Mesendoderm (in vitro differentiated cells): ENCODE measurements around the gene MACROD2.

ENCODE experiments used
- DNase-seq: peaks from one replicate; pipeline ENCODE4 v3.0.0; 2013
- H2AK5ac ChIP-seq: 2 replicates; pipeline ENCODE4 v1.6.1; 2013; ENCODE audit warnings: low read length, inconsistent platforms
- H2BK120ac ChIP-seq: 2 replicates; pipeline ENCODE4 v1.6.1; 2013; ENCODE audit warnings: low read depth, mild to moderate bottlenecking, low read length, moderate library complexity, mixed read lengths
- H2BK15ac ChIP-seq: replicated peaks from 2 replicates; pipeline ENCODE4 v1.6.1; 2013; ENCODE audit warnings: low read depth, mild to moderate bottlenecking, moderate library complexity
- H2BK5ac ChIP-seq: 2 replicates; pipeline ENCODE4 v1.6.1; 2013; ENCODE audit warnings: low read length, inconsistent platforms
- H3K18ac ChIP-seq: 2 replicates; pipeline ENCODE4 v1.6.1; 2013; ENCODE audit warnings: mild to moderate bottlenecking, low read length, mixed read lengths
- H3K23ac ChIP-seq: one replicate; pipeline ENCODE4 v1.6.1; 2013; ENCODE audit warnings: low read length
- H3K27ac ChIP-seq: 2 replicates; pipeline ENCODE4 v1.5.1; 2013; ENCODE audit warnings: low read depth, mild to moderate bottlenecking, inconsistent platforms, low read length, moderate library complexity
- H3K27me3 ChIP-seq: 2 replicates; pipeline ENCODE4 v1.6.1; 2013; ENCODE audit warnings: low read length, control low read depth, mild to moderate bottlenecking, inconsistent platforms; ENCODE audit not compliant: insufficient read depth, poor library complexity
- H3K36me3 ChIP-seq: 2 replicates; pipeline ENCODE4 v1.6.1; 2013; ENCODE audit warnings: low read length, inconsistent platforms; ENCODE audit not compliant: control insufficient read depth, insufficient read depth
- H3K4ac ChIP-seq: one replicate; pipeline ENCODE4 v1.6.1; 2013; ENCODE audit warnings: low read depth, mild to moderate bottlenecking, low read length, moderate library complexity
- H3K4me1 ChIP-seq: 2 replicates; pipeline ENCODE4 v1.6.1; 2013; ENCODE audit warnings: low read depth, low read length, inconsistent platforms; ENCODE audit not compliant: control insufficient read depth
- H3K4me2 ChIP-seq: 2 replicates; pipeline ENCODE4 v1.6.1; 2013; ENCODE audit warnings: low read length
- H3K4me3 ChIP-seq: 2 replicates; pipeline ENCODE4 v1.5.1; 2013; ENCODE audit warnings: mild to moderate bottlenecking, low read length
- H3K56ac ChIP-seq: one replicate; pipeline ENCODE4 v1.6.1; 2013; ENCODE audit warnings: low read length
- H3K79me1 ChIP-seq: 2 replicates; pipeline ENCODE4 v1.6.1; 2013; ENCODE audit warnings: low read length, inconsistent platforms
- H3K79me2 ChIP-seq: 2 replicates; pipeline ENCODE4 v1.6.1; 2013; ENCODE audit warnings: mild to moderate bottlenecking, low read length; ENCODE audit not compliant: control insufficient read depth, insufficient read depth
- H3K9ac ChIP-seq: 2 replicates; pipeline ENCODE4 v1.6.1; 2013; ENCODE audit warnings: low read length, inconsistent platforms
- H4K5ac ChIP-seq: one replicate; pipeline ENCODE4 v1.6.1; 2013; ENCODE audit warnings: low read length
- H4K8ac ChIP-seq: one replicate; pipeline ENCODE4 v1.6.1; 2013; ENCODE audit warnings: low read depth, mild to moderate bottlenecking, control low read depth, low read length, moderate library complexity
- WGBS: extraction: QIAGEN DNeasy Blood & Tissue Kit; methylation state at CpG from one replicate; pipeline ENCODE4 v1.1.7; 2013; ENCODE audit warnings: low lambda C conversion rate, missing lambda C conversion rate; ENCODE audit not compliant: insufficient coverage; ENCODE audit errors: extremely low coverage; 5-methylcytosine and 5-hydroxymethylcytosine counted together

Gene MACROD2

GRCh38 chr20:15925376-15925775 is 1930.1 kb downstream of the MACROD2 start:
- H3K27me3 ChIP-seq = no peaks in the 10 kb centered on the region
- no peak overlapping the region for H4K8ac ChIP-seq
- no peak overlapping the region for H3K4me3 ChIP-seq
- no peak for DNase-seq
- no peaks in the 10 kb centered on the region for H3K4me1 ChIP-seq
- H4K5ac ChIP-seq = no peak overlapping the region
- no peak overlapping the region for H3K9ac ChIP-seq
- no peak overlapping the region for H3K4me2 ChIP-seq
- no peak overlapping the region for H3K23ac ChIP-seq
- H2BK120ac ChIP-seq = no peak overlapping the region
- no peak overlapping the region for H2BK15ac ChIP-seq
- H3K27ac ChIP-seq = no peak overlapping the region
- no peak overlapping the region for H2BK5ac ChIP-seq
- no peak overlapping the region for H3K18ac ChIP-seq
- no CpG with 5 or more reads among the region's 8 CpGs for WGBS
- H3K79me2 ChIP-seq = no peaks in the 10 kb centered on the region
- no peak overlapping the region for H3K4ac ChIP-seq
- H3K36me3 ChIP-seq = no peaks in the 10 kb centered on the region
- H3K56ac ChIP-seq = no peak overlapping the region
- H2AK5ac ChIP-seq = no peak overlapping the region
- H3K79me1 ChIP-seq = no peaks in the 10 kb centered on the region

GRCh38 chr20:15927893-15928650 is 1932.8 kb downstream of the MACROD2 start:
- Histone ChIP-seq H3K23ac (no peak overlapping the region), H3K4ac (no peak overlapping the region), H2AK5ac (no peak overlapping the region), H3K4me3 (no peak overlapping the region), H3K4me1 (no peaks in the 10 kb centered on the region), H3K27ac (no peak overlapping the region), H3K4me2 (no peak overlapping the region), H3K27me3 (no peaks in the 10 kb centered on the region), H3K56ac (no peak overlapping the region), H3K9ac (no peak overlapping the region), H3K79me1 (no peaks in the 10 kb centered on the region), H3K79me2 (no peaks in the 10 kb centered on the region), H2BK15ac (no peak overlapping the region), H2BK5ac (no peak overlapping the region), H3K18ac (no peak overlapping the region), H2BK120ac (no peak overlapping the region), H4K5ac (no peak overlapping the region), H3K36me3 (no peaks in the 10 kb centered on the region), H4K8ac (no peak overlapping the region)
- WGBS = no CpG with 5 or more reads among the region's 3 CpGs
- no peak for DNase-seq

GRCh38 chr20:15928946-15929345 is 1933.6 kb downstream of the MACROD2 start:
- Histone ChIP-seq H2BK120ac (no peak overlapping the region), H4K5ac (no peak overlapping the region), H2BK5ac (no peak overlapping the region), H2AK5ac (no peak overlapping the region), H3K4me2 (no peak overlapping the region), H3K56ac (no peak overlapping the region), H3K4me3 (no peak overlapping the region), H3K4me1 (no peaks in the 10 kb centered on the region), H3K23ac (no peak overlapping the region), H3K79me2 (no peaks in the 10 kb centered on the region), H3K27me3 (no peaks in the 10 kb centered on the region), H3K36me3 (no peaks in the 10 kb centered on the region), H3K79me1 (no peaks in the 10 kb centered on the region), H2BK15ac (no peak overlapping the region), H3K9ac (no peak overlapping the region), H3K4ac (no peak overlapping the region), H3K27ac (no peak overlapping the region), H4K8ac (no peak overlapping the region), H3K18ac (no peak overlapping the region)
- DNase-seq = no peak

GRCh38 chr20:15930311-15931305 is 1935.3 kb downstream of the MACROD2 start:
- H3K79me2 ChIP-seq = no peaks in the 10 kb centered on the region
- no peak overlapping the region for H3K18ac ChIP-seq
- H4K8ac ChIP-seq = no peak overlapping the region
- H2BK15ac ChIP-seq = no peak overlapping the region
- H2BK5ac ChIP-seq = no peak overlapping the region
- H2AK5ac ChIP-seq = no peak overlapping the region
- peak; percentile 64 for DNase-seq
- WGBS = no CpG with 5 or more reads among the region's 2 CpGs
- no peaks in the 10 kb centered on the region for H3K4me1 ChIP-seq
- H3K4me2 ChIP-seq = no peak overlapping the region
- no peak overlapping the region for H3K56ac ChIP-seq
- H3K4ac ChIP-seq = no peak overlapping the region
- no peak overlapping the region for H4K5ac ChIP-seq
- H3K4me3 ChIP-seq = no peak overlapping the region
- no peak overlapping the region for H3K27ac ChIP-seq
- no peaks in the 10 kb centered on the region for H3K36me3 ChIP-seq
- no peak overlapping the region for H3K9ac ChIP-seq
- no peak overlapping the region for H2BK120ac ChIP-seq
- no peaks in the 10 kb centered on the region for H3K27me3 ChIP-seq
- no peaks in the 10 kb centered on the region for H3K79me1 ChIP-seq
- H3K23ac ChIP-seq = no peak overlapping the region

- Histone ChIP-seq H3K79me1 (no peaks in the 10 kb centered on the region), H2BK15ac (no peak overlapping the region), H4K8ac (no peak overlapping the region), H3K4ac (no peak overlapping the region), H3K27me3 (no peaks in the 10 kb centered on the region), H2BK120ac (no peak overlapping the region), H3K56ac (no peak overlapping the region), H2AK5ac (no peak overlapping the region), H3K9ac (no peak overlapping the region), H2BK5ac (no peak overlapping the region), H3K4me1 (no peaks in the 10 kb centered on the region), H3K27ac (no peak overlapping the region), H3K4me3 (no peak overlapping the region), H3K18ac (no peak overlapping the region), H4K5ac (no peak overlapping the region), H3K79me2 (no peaks in the 10 kb centered on the region), H3K23ac (no peak overlapping the region), H3K4me2 (no peak overlapping the region), H3K36me3 (no peaks in the 10 kb centered on the region)
- DNase-seq = peak; percentile 2
- no CpG with 5 or more reads among the region's 4 CpGs for WGBS
These were observed 1936.6 kb downstream of the MACROD2 start for GRCh38 chr20:15931897-15932296.
